H1 (cell line): ENCODE results near the gene SSX2IP. TPM values are rescaled to one million over a fixed set of nuclear protein-coding genes. Genes with fewer than 3 reads are reported as not detected.

Experiments
- CTCF ChIA-PET: fragments of 300-600 bp; sonication (Branson Sonifier 250); formaldehyde crosslinking; loops from one replicate; lab custom pipeline; 2021; ENCODE audit not compliant: partially characterized antibody; lab: Charles Lee
- POLR2A ChIA-PET: fragments of 300-600 bp; sonication (Branson Sonifier 250); formaldehyde crosslinking; loops from one replicate; lab custom pipeline; 2021; ENCODE audit warnings: inconsistent platforms; ENCODE audit not compliant: partially characterized antibody; lab: Charles Lee
- DNase-seq, 2 experiments: peaks; one replicate each; pipeline versions ENCODE4 v3.0.0 to v3.0.0-alpha.2; 2010 to 2022; ENCODE audit warnings: low spot score in 2 of 2, low read depth in 1 of 2, mixed read lengths in 1 of 2
- FAIRE-seq: peaks from 2 replicates; lab custom pipeline; 2011; peaks lifted over from hg19 to GRCh38; lab: Jason Lieb, UNC
- H2AFZ ChIP-seq: 2 replicates; pipeline ENCODE4 v1.8.1; 2012; ENCODE audit warnings: low read length, inconsistent platforms
- H2AK5ac ChIP-seq: 2 replicates; pipeline ENCODE4 v1.6.1; 2013; ENCODE audit warnings: low read depth, low read length
- H2BK120ac ChIP-seq: replicated peaks from 2 replicates; pipeline ENCODE3; 2013; ENCODE audit warnings: low read depth, low read length, inconsistent platforms
- H2BK12ac ChIP-seq: 2 replicates; pipeline ENCODE4 v1.6.1; 2013; ENCODE audit warnings: low read depth, low read length
- H2BK15ac ChIP-seq: 2 replicates; pipeline ENCODE4 v1.6.1; 2013; ENCODE audit warnings: low read length
- H2BK20ac ChIP-seq: 2 replicates; pipeline ENCODE4 v1.6.1; 2013; ENCODE audit warnings: low read length
- H2BK5ac ChIP-seq: 2 replicates; pipeline ENCODE4 v1.6.1; 2013; ENCODE audit warnings: low read depth, low read length
- H3K14ac ChIP-seq: 2 replicates; pipeline ENCODE4 v1.6.1; 2013; ENCODE audit warnings: inconsistent platforms; ENCODE audit not compliant: insufficient read length
- H3K18ac ChIP-seq: 2 replicates; pipeline ENCODE4 v1.6.1; 2013; ENCODE audit warnings: low read length; ENCODE audit errors: extremely low read depth
- H3K23ac ChIP-seq: 2 replicates; pipeline ENCODE4 v1.6.1; 2013; ENCODE audit warnings: inconsistent platforms; ENCODE audit not compliant: insufficient read length
- H3K23me2 ChIP-seq: 2 replicates; pipeline ENCODE4 v1.6.1; 2013; ENCODE audit warnings: low read depth, low read length
- H3K27ac ChIP-seq: 2 replicates; pipeline ENCODE4 v1.6.1; 2011; ENCODE audit warnings: low read depth, low read length, inconsistent platforms
- H3K27me3 ChIP-seq, 4 experiments: replicated peaks in 1 of 4; 1 replicate in 1 of 4; 2 replicates in 3 of 4; pipeline versions ENCODE4 v1.6.1 to v1.8.1; 2011 to 2013; ENCODE audit warnings: low read length in 3 of 4, mild to moderate bottlenecking in 3 of 4, inconsistent platforms in 2 of 4, mixed read lengths in 2 of 4, moderate library complexity in 1 of 4; ENCODE audit not compliant: control insufficient read depth in 3 of 4, insufficient read depth in 3 of 4; ENCODE audit errors: extremely low read depth in 1 of 4
- H3K36me3 ChIP-seq, 4 experiments: 2 replicates each; pipeline versions ENCODE4 v1.6.1 to v1.8.1; 2011 to 2013; ENCODE audit warnings: mild to moderate bottlenecking in 4 of 4, low read length in 3 of 4, moderate library complexity in 2 of 4, control low read depth in 1 of 4, inconsistent platforms in 1 of 4; ENCODE audit not compliant: insufficient read depth in 4 of 4, control insufficient read depth in 2 of 4
- H3K4ac ChIP-seq: replicated peaks from 2 replicates; pipeline ENCODE3; 2013; ENCODE audit warnings: low read length, low read depth, mixed read lengths, inconsistent platforms; ENCODE audit not compliant: insufficient read length
- H3K4me1 ChIP-seq, 4 experiments: replicated peaks in 1 of 4; 1 replicate in 1 of 4; 2 replicates in 3 of 4; pipeline versions ENCODE4 v1.6.1 to v1.8.1; 2011 to 2013; ENCODE audit warnings: low read length in 3 of 4, inconsistent platforms in 2 of 4, mixed read lengths in 1 of 4; ENCODE audit not compliant: insufficient read depth in 4 of 4, control insufficient read depth in 3 of 4
- H3K4me2 ChIP-seq, 2 experiments: 2 replicates each; pipeline versions ENCODE4 v1.6.1 to v1.8.1; 2011 to 2013; ENCODE audit warnings: low read depth in 2 of 2, low read length in 2 of 2, control low read depth in 1 of 2, inconsistent platforms in 1 of 2, mild to moderate bottlenecking in 1 of 2; ENCODE audit not compliant: insufficient read depth in 1 of 2
- H3K4me3 ChIP-seq, 4 experiments: fragments of 200-600, 300-600 bp in 1 of 4; sonication (generic), shearing (Covaris generic), sonication (Bioruptor Twin) in 1 of 4; 2 replicates each; pipeline versions ENCODE4 v1.5.1 to v1.8.1; 2011 to 2016; ENCODE audit warnings: low read length in 4 of 4, low read depth in 3 of 4, control low read depth in 2 of 4, inconsistent platforms in 2 of 4, mild to moderate bottlenecking in 2 of 4, mixed read lengths in 1 of 4, moderate library complexity in 1 of 4; ENCODE audit not compliant: insufficient read depth in 2 of 4; ENCODE audit errors: extremely low read depth in 1 of 4
- H3K56ac ChIP-seq: replicated peaks from 2 replicates; pipeline ENCODE3; 2013; ENCODE audit warnings: low read depth, mild to moderate bottlenecking, mixed read lengths, low read length, inconsistent platforms; ENCODE audit not compliant: insufficient read length
- H3K79me1 ChIP-seq: 2 replicates; pipeline ENCODE4 v1.6.1; 2013; ENCODE audit warnings: low read depth, low read length, control low read depth
- H3K79me2 ChIP-seq, 2 experiments: 2 replicates each; pipeline versions ENCODE4 v1.6.1 to v1.8.1; 2012 to 2013; ENCODE audit warnings: low read length in 2 of 2, mild to moderate bottlenecking in 2 of 2, inconsistent platforms in 1 of 2; ENCODE audit not compliant: insufficient read depth in 2 of 2, control insufficient read depth in 1 of 2
- H3K9ac ChIP-seq, 4 experiments: replicated peaks in 1 of 4; 1 replicate in 1 of 4; 2 replicates in 3 of 4; pipeline versions ENCODE4 v1.6.1 to v1.8.1; 2011 to 2013; ENCODE audit warnings: low read depth in 3 of 4, low read length in 3 of 4, control low read depth in 2 of 4, mild to moderate bottlenecking in 2 of 4, moderate library complexity in 2 of 4, inconsistent platforms in 1 of 4; ENCODE audit errors: extremely low read depth in 1 of 4
- H3K9me3 ChIP-seq, 2 experiments: 2 replicates each; pipeline versions ENCODE4 v1.6.1 to v1.8.1; 2012 to 2013; ENCODE audit warnings: mild to moderate bottlenecking in 2 of 2, moderate library complexity in 2 of 2, control low read depth in 1 of 2, inconsistent platforms in 1 of 2, low read depth in 1 of 2, low read length in 1 of 2, mixed read lengths in 1 of 2; ENCODE audit not compliant: insufficient read depth in 2 of 2
- H4K20me1 ChIP-seq, 2 experiments: replicated peaks in 1 of 2; 2 replicates each; pipeline versions ENCODE3 to v1.8.1; 2011 to 2013; ENCODE audit warnings: inconsistent platforms in 2 of 2, low read length in 2 of 2, mild to moderate bottlenecking in 1 of 2; ENCODE audit not compliant: insufficient read depth in 2 of 2, control insufficient read depth in 1 of 2
- H4K5ac ChIP-seq: 2 replicates; pipeline ENCODE4 v1.6.1; 2013; ENCODE audit warnings: low read length, low read depth, mixed read lengths, inconsistent platforms; ENCODE audit not compliant: insufficient read length
- H4K8ac ChIP-seq: 2 replicates; pipeline ENCODE4 v1.8.0; 2013; ENCODE audit warnings: mild to moderate bottlenecking, moderate library complexity, low read length, inconsistent platforms; ENCODE audit not compliant: insufficient read depth; ENCODE audit errors: extremely low read depth
- H4K91ac ChIP-seq: replicated peaks from 2 replicates; pipeline ENCODE3; 2013; ENCODE audit warnings: low read length, mixed read lengths, inconsistent platforms; ENCODE audit not compliant: insufficient read length
- CEBPB ChIP-seq: IDR thresholded peaks from 2 replicates; pipeline ENCODE4 v1.6.1; 2012; ENCODE audit warnings: low read depth, low read length
- EGR1 ChIP-seq: IDR thresholded peaks from 2 replicates; pipeline ENCODE4 v1.6.1; 2011; ENCODE audit warnings: low read depth, low read length, borderline replicate concordance
- GABPA ChIP-seq: IDR thresholded peaks from 2 replicates; pipeline ENCODE4 v1.6.1; 2011; ENCODE audit warnings: mild to moderate bottlenecking, low read length, moderate library complexity, borderline replicate concordance; ENCODE audit not compliant: insufficient read depth
- HDAC2 ChIP-seq, 2 experiments: fragments of 300-600 bp in 1 of 2; sonication (generic) in 1 of 2; IDR thresholded peaks; 2 replicates each; pipeline ENCODE4 v1.6.1; 2011 to 2012; ENCODE audit warnings: low read depth in 2 of 2, low read length in 2 of 2, mild to moderate bottlenecking in 2 of 2, moderate library complexity in 2 of 2, borderline replicate concordance in 1 of 2, inconsistent platforms in 1 of 2
- JUN ChIP-seq: IDR thresholded peaks from 2 replicates; pipeline ENCODE4 v1.6.1; 2011; ENCODE audit warnings: low read depth, mild to moderate bottlenecking, improper control_type of control experiment, low read length
- SUZ12 ChIP-seq: fragments of 200-600 bp; sonication (generic); IDR thresholded peaks from 2 replicates; pipeline ENCODE4 v1.6.1; 2012; ENCODE audit warnings: mild to moderate bottlenecking, inconsistent platforms, low read length, moderate library complexity, mixed read lengths
- TCF12 ChIP-seq: IDR thresholded peaks from 2 replicates; pipeline ENCODE4 v1.6.1; 2011; ENCODE audit warnings: low read depth, mild to moderate bottlenecking, low read length
- TEAD4 ChIP-seq: IDR thresholded peaks from 2 replicates; pipeline ENCODE4 v1.6.1; 2012; ENCODE audit warnings: low read depth, low read length, inconsistent platforms, mixed read lengths
- WGBS, 2 experiments: shearing (Covaris generic) in 1 of 2; methylation state at CpG; one replicate each; pipeline versions ENCODE4 v1.1.6 to v1.1.7; 2013 to 2015; ENCODE audit warnings: low lambda C conversion rate in 2 of 2, mixed read lengths in 2 of 2, inconsistent platforms in 1 of 2, low coverage in 1 of 2, missing lambda C conversion rate in 1 of 2; ENCODE audit not compliant: insufficient replicate concordance in 2 of 2, insufficient coverage in 1 of 2, insufficient read length in 1 of 2; ENCODE audit errors: extremely low coverage in 1 of 2, missing lambda C conversion rate in 1 of 2; 5-methylcytosine and 5-hydroxymethylcytosine counted together
- polyA plus RNA-seq, 7 experiments: library from polyadenylated mRNA; depleted of rRNA in 3 of 7; stranded (reverse) in 5 of 7; unstranded in 2 of 7; fragments of >200 nt in 5 of 7; fragments of 200-250 nt in 2 of 7; gene quantifications; 1 replicate in 5 of 7; 2 replicates in 1 of 7; 4 replicates in 1 of 7; pipeline versions ENCODE4 v1.2.1 to v1.2.3, GENCODE V29; 2011 to 2013; ENCODE audit warnings: missing spikeins in 2 of 7, mixed read lengths in 2 of 7
- total RNA-seq: library from RNA; stranded (reverse); fragmentation: NEBNext Ultra II Directional; extraction: Animal tissue kit (Norgen Biotek cat#: 25700); gene quantifications from 2 replicates; pipeline ENCODE4 v1.2.1, GENCODE V29; 2021
- TF ChIP-seq, protein P1 (sequence below), 3 experiments: IDR thresholded peaks; 1 replicate in 2 of 3; 2 replicates in 1 of 3; pipeline versions ENCODE4 v1.5.1 to v1.6.1; 2011; ENCODE audit warnings: low read length in 3 of 3, mild to moderate bottlenecking in 3 of 3, inconsistent platforms in 2 of 3, low read depth in 1 of 3, moderate library complexity in 1 of 3; ENCODE audit not compliant: insufficient read depth in 1 of 3; ENCODE audit errors: control extremely low read depth in 1 of 3

The SSX2IP gene
- total and polyA plus RNA-seq, 2 of the 8 experiments (the other 6 are each of a cell fraction or from before 2014, with no cell fraction given), result 4.0 to 31.3 TPM

DNA sequence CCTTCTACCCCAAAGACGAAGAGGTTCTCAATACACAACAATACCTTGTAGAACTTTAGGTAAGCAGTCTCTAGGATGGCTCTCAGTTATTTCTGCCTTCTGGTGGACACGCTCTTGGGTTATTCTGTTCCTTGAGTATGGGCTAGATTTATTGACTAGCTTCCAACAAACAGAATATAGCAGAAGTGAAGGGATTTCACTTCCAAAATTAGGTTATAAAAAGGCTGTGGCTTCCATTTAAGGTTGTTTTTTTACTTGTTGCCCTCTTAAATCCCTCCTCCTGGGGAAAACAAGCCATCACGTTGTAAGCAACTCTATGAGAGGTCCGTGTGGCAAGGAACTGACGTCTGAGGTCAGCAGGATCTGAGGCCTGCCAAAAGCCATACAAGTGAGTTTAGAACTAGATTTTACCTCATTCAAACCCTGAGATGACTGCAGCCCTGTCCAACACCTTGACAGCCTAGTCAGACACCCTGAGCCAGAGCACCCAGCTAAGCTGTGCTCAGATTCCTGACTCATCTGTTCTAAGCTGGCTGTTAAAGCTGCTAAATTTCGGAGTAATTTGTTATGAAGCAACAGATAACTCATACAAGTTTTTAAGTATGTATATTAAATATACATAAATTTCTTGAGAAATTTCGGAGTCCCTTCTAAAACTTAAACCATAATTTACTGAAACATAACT is 12.7 kb downstream of the SSX2IP start:
- 71% methylated on average over 7 of the region's 7 CpGs; no CpG with 5 or more reads in 1 of the 2 experiments for WGBS, 2 experiments
- no peak overlapping the region for H2BK20ac ChIP-seq
- H3K9ac ChIP-seq, result no peak overlapping the region
- H3K4me1 ChIP-seq, result peaks cover 0 to 18% (median 8%) of the 10 kb centered on the region in 4 experiments; a peak in 4 of 7 replicates
- no peak overlapping the region for H3K4ac ChIP-seq
- H4K91ac ChIP-seq, result no peak overlapping the region
- H3K14ac ChIP-seq, result no peak overlapping the region
- no peaks in the 10 kb centered on the region for H3K23me2 ChIP-seq
- no peak overlapping the region for H2BK12ac ChIP-seq
- no peaks in the 10 kb centered on the region for H4K20me1 ChIP-seq
- peaks cover 0 to 86% of the 10 kb centered on the region in 2 experiments; a peak in 3 of 4 replicates for H3K79me2 ChIP-seq
- ChIA-PET POLR2A (interaction anchor here (5.5 kb wide), 1 partner anchor 10 kb away, joined by 33 read pairs; no protein-coding TSS in a partner anchor), CTCF (interaction anchor here (0.9 to 5.5 kb wide), 7 partner anchors 9 to 260 kb away, joined by 3 to 23 read pairs (median 4); no protein-coding TSS in a partner anchor)
- H3K36me3 ChIP-seq, result no peaks in the 10 kb centered on the region
- no peaks in the 10 kb centered on the region for H3K27me3 ChIP-seq
- H3K27ac ChIP-seq, result no peak overlapping the region
- H2AK5ac ChIP-seq, result no peak overlapping the region
- no peak overlapping the region for H4K8ac ChIP-seq
- H3K18ac ChIP-seq, result no peak overlapping the region
- no peak overlapping the region for H3K4me3 ChIP-seq
- H2BK5ac ChIP-seq, result no peak overlapping the region
- peak overlapping the region; percentile 22 for H4K5ac ChIP-seq
- H2AFZ ChIP-seq, result no peak overlapping the region
- no peaks in the 10 kb centered on the region; a peak in 1 of 4 replicates for H3K9me3 ChIP-seq
- no peak overlapping the region for H3K56ac ChIP-seq
- FAIRE-seq, result no peak
- no peak overlapping the region for H2BK120ac ChIP-seq
- H3K23ac ChIP-seq, result no peak overlapping the region
- H2BK15ac ChIP-seq, result no peak overlapping the region
- no peak overlapping the region for H3K4me2 ChIP-seq
- DNase-seq, result no peak
- H3K79me1 ChIP-seq, result peaks cover 6% of the 10 kb centered on the region; the same call in 1 of the 2 replicates
- TF ChIP-seq GABPA (no peak), CEBPB (no peak), TCF12 (no peak), HDAC2 (IDR thresholded peaks at IDR 0.05; ENCODE audit: borderline replicate concordance in 1 of 2, low read depth in 2 of 2, low read length in 2 of 2) (no peak), TEAD4 (no peak), JUN (no peak), SUZ12 (no peak), EGR1 (no peak)
- TF ChIP-seq, protein P1, sequence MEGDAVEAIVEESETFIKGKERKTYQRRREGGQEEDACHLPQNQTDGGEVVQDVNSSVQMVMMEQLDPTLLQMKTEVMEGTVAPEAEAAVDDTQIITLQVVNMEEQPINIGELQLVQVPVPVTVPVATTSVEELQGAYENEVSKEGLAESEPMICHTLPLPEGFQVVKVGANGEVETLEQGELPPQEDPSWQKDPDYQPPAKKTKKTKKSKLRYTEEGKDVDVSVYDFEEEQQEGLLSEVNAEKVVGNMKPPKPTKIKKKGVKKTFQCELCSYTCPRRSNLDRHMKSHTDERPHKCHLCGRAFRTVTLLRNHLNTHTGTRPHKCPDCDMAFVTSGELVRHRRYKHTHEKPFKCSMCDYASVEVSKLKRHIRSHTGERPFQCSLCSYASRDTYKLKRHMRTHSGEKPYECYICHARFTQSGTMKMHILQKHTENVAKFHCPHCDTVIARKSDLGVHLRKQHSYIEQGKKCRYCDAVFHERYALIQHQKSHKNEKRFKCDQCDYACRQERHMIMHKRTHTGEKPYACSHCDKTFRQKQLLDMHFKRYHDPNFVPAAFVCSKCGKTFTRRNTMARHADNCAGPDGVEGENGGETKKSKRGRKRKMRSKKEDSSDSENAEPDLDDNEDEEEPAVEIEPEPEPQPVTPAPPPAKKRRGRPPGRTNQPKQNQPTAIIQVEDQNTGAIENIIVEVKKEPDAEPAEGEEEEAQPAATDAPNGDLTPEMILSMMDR (IDR thresholded peaks at IDR 0.05; ENCODE audit: control extremely low read depth in 1 of 3, insufficient read depth in 1 of 3, low read depth in 1 of 3, low read length in 3 of 3), result no peak
